ENCODE measurements around the gene MLC1.

MLC1 gene

DNA sequence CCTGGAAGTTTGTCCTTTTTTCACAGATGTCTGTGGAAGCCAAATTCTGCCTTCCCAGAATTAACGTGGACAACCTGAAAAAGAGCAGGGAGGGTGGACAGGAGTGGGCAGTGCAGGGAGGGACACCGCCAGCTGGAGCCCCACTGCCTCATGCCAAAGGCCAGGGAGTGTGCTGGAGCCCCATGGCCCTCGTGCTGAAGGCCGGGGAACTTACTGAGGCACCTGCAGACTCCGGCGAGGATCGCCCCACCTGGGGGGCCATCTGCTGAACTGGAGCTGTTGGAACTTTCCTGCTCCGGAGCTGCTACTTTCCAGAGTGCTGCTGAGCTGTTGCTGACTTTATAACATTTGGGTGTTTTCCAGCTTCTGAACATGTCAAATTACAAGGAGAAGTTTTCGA, 39.8 kb upstream of the MLC1 start:
- no peak overlapping the region for H2AFZ ChIP-seq (ENCODE audit: low read depth)
- H3K79me2 ChIP-seq (ENCODE audit: insufficient read depth, low read depth), result no peaks in the 10 kb centered on the region
- no peak overlapping the region for H3K9ac ChIP-seq
- H3K4me3 ChIP-seq (IDR thresholded peaks at IDR 0.05; ENCODE audit: insufficient read depth, low read depth, low read length), result no peak overlapping the region
- H3K27me3 ChIP-seq (ENCODE audit: insufficient read depth, low read depth), result no peaks in the 10 kb centered on the region
- no peak overlapping the region for H3K4me2 ChIP-seq
- TF ChIP-seq, protein P1, sequence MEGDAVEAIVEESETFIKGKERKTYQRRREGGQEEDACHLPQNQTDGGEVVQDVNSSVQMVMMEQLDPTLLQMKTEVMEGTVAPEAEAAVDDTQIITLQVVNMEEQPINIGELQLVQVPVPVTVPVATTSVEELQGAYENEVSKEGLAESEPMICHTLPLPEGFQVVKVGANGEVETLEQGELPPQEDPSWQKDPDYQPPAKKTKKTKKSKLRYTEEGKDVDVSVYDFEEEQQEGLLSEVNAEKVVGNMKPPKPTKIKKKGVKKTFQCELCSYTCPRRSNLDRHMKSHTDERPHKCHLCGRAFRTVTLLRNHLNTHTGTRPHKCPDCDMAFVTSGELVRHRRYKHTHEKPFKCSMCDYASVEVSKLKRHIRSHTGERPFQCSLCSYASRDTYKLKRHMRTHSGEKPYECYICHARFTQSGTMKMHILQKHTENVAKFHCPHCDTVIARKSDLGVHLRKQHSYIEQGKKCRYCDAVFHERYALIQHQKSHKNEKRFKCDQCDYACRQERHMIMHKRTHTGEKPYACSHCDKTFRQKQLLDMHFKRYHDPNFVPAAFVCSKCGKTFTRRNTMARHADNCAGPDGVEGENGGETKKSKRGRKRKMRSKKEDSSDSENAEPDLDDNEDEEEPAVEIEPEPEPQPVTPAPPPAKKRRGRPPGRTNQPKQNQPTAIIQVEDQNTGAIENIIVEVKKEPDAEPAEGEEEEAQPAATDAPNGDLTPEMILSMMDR (conservative IDR thresholded peaks at IDR 0.05; ENCODE audit: low read depth, low read length), result no peak
- H3K27ac ChIP-seq, result no peak overlapping the region
- H4K20me1 ChIP-seq (ENCODE audit: insufficient read depth), result no peaks in the 10 kb centered on the region
- H3K36me3 ChIP-seq (ENCODE audit: insufficient read depth), result no peaks in the 10 kb centered on the region
- H3K4me1 ChIP-seq (ENCODE audit: low read depth, poor library complexity, severe bottlenecking), result no peaks in the 10 kb centered on the region

DNA sequence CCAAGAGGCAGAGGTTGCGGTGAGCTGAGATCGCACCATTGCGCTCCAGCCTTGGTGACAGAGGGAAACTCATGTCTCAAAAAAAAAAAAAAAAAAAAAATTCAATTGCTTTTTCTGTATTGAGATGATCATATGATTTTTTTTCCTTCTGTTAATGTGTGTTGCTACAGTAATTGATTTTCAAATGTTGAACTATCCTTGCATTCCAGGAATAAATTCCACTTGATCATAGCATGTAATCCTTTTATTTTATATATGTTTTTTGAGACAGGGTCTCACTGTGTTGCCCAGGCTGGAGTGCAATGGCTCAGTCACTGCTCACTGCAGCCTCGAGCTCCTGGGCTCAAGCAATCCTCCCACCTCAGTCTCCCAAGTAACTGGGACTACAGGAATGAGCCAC, 37.9 kb upstream of the MLC1 start:
- H3K36me3 ChIP-seq (ENCODE audit: insufficient read depth), result no peaks in the 10 kb centered on the region
- no peak overlapping the region for H3K4me3 ChIP-seq (IDR thresholded peaks at IDR 0.05; ENCODE audit: insufficient read depth, low read depth, low read length)
- no peaks in the 10 kb centered on the region for H3K4me1 ChIP-seq (ENCODE audit: low read depth, poor library complexity, severe bottlenecking)
- H4K20me1 ChIP-seq (ENCODE audit: insufficient read depth), result no peaks in the 10 kb centered on the region
- H3K9ac ChIP-seq, result no peak overlapping the region
- TF ChIP-seq, protein P1 (conservative IDR thresholded peaks at IDR 0.05; ENCODE audit: low read depth, low read length), result no peak
- H3K79me2 ChIP-seq (ENCODE audit: insufficient read depth, low read depth), result no peaks in the 10 kb centered on the region
- no peak overlapping the region for H3K27ac ChIP-seq
- no peak overlapping the region for H2AFZ ChIP-seq (ENCODE audit: low read depth)
- H3K27me3 ChIP-seq (ENCODE audit: insufficient read depth, low read depth), result no peaks in the 10 kb centered on the region
- H3K4me2 ChIP-seq, result no peak overlapping the region

DNA sequence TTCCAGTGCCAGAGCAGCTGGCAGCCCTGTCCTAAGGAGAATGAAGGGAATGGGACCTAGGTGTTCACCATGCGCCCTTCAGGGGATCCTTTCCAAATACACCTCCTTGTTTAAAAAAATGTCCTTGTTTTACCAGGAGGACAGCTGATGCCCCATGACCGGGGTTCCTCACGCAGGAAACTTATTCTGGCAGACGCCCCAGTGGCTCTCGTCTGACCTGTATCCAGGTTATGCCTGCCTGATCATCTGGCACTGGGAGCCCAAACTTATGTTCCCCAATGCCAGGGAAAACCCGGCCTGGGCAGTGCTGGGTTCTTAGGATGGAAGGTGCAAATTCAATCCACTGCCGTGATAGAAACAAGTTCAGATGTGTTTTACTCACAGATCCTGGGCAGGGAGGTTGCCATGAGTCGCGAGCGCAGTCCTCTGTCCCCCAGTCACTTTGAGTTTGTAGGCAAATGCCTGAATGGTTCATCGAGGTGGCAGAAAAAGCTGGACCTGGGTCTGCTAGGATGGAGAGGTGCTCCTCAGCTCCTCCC, 36.0 kb upstream of the MLC1 start:
- Histone ChIP-seq H3K27ac (no peak overlapping the region), H3K4me3 (IDR thresholded peaks at IDR 0.05; ENCODE audit: insufficient read depth, low read depth, low read length) (no peak overlapping the region), H3K36me3 (ENCODE audit: insufficient read depth) (no peaks in the 10 kb centered on the region), H4K20me1 (ENCODE audit: insufficient read depth) (no peaks in the 10 kb centered on the region), H3K79me2 (ENCODE audit: insufficient read depth, low read depth) (no peaks in the 10 kb centered on the region), H3K9ac (no peak overlapping the region), H3K27me3 (ENCODE audit: insufficient read depth, low read depth) (no peaks in the 10 kb centered on the region), H3K4me1 (ENCODE audit: low read depth, poor library complexity, severe bottlenecking) (no peaks in the 10 kb centered on the region), H2AFZ (ENCODE audit: low read depth) (no peak overlapping the region), H3K4me2 (no peak overlapping the region)
- TF ChIP-seq, protein P1 (conservative IDR thresholded peaks at IDR 0.05; ENCODE audit: low read depth, low read length), result no peak

DNA sequence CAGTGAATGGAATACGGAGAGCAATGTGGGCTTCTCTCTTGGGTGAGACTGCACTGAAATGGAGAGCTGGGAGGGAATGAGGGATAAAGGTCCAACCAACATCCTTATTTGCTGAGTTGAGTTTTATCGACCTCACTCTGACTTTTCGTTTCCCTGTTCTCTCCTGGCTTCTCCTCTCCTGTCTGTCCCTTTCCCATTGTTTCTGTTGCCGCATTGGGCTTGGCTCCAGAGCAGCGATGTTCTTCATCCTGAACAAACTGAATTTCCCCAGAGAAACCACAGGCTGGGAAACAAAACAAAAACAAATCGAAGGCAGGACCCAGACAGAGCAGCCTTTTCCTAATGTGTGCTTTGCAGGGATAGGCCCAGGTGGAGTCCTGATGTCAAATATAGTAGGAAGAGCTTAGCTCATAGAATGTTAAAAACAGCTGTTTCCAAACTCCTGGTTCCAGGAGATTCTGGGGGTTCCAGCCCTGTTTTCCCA, 34.6 kb upstream of the MLC1 start:
- Histone ChIP-seq H3K9ac (no peak overlapping the region), H3K4me2 (no peak overlapping the region), H3K4me3 (IDR thresholded peaks at IDR 0.05; ENCODE audit: insufficient read depth, low read depth, low read length) (no peak overlapping the region), H3K27ac (no peak overlapping the region), H3K79me2 (ENCODE audit: insufficient read depth, low read depth) (no peaks in the 10 kb centered on the region), H3K36me3 (ENCODE audit: insufficient read depth) (no peaks in the 10 kb centered on the region), H3K27me3 (ENCODE audit: insufficient read depth, low read depth) (no peaks in the 10 kb centered on the region), H3K4me1 (ENCODE audit: low read depth, poor library complexity, severe bottlenecking) (no peaks in the 10 kb centered on the region), H4K20me1 (ENCODE audit: insufficient read depth) (no peaks in the 10 kb centered on the region), H2AFZ (ENCODE audit: low read depth) (no peak overlapping the region)
- TF ChIP-seq, protein P1 (conservative IDR thresholded peaks at IDR 0.05; ENCODE audit: low read depth, low read length), result no peak
